HG03457 (cell line): ENCODE results near the gene MID1.
"Not testable (repeated sequence)": the region's sequence is repeated elsewhere in the genome, so short reads cannot be mapped to it uniquely, and the experiment has no call there.

ENCODE experiments used
- ATAC-seq: cut with Tn5 transposase; IDR thresholded peaks from one replicate; pipeline ENCODE4 v1.9.1; 2021; ENCODE audit warnings: moderate number of reproducible peaks; ENCODE audit not compliant: unreplicated experiment

MID1 gene

DNA sequence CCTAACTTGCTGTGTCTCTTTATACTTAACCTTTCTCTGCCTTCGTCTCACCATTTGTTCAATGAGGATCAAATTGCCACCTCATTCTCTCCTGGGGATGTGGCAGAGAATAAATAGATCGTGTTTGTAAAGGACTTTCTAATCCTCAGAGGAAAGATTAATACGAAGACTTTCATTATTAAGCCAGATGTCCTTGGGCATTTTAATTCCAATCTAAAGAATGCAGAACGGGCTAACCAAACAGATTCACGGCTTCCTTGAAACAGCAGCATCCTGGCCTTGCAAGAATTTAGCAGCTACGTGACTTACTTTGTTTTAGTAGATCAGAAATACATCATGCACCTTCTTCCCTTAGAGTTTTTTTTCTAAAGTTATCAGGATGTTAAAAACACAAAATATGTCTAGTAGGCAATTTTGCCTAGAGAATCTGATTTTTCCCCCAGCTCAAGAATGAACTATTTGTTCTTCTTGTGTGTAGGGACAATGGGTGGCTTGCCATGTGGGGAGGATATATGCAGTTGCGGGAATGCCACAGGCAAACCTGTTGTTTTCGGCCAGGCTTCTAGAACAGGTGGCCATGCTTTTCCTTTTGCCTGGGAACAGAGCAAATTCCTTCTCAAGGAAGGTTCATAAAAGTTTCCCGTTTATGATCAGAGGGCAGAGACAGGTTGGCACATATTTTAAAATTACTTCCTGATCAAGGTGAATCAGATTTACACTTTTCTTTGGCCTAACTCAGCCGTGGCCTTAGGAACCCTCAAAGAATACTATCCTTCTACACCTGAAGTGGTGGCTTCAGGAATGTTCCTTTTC is 3.0 kb downstream of the MID1 start:
- ATAC-seq = no peak

DNA sequence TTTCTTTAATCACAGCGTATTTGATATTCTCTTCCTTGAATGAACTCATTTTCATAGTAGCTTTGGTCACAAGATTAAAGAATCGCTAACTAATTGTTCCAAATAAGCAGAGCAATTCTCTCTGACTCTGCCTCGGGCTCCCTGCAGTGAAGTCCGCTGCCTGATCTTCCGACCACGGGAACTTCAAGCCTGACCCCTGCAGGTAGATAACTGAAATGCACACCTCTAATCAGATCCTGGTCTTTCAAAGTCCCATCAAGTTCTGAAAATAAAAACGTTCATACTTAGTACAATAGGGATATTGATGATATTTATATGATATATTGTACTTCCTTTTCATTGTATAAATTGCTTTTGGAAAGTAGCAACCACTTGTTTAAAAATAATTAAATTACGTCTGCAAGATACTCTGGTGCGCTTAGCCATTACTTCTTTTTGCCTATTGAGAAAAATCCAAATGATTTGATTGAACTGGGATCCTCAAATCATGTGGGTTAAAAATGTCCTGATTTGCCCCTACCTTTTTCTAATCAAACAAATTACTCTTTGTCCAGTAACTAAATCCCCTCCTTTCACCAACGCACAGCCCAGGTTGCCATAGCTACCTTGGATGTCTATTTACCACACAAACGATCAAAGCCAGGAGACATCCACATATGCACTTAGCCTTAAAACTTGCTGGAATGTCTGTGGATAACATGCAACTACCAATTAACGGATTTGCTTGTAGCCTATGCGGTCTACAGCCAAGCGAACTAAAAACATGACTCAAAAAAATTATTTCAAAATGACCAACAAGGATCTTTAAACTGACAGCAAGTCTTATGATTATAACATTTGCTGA is 4.2 kb downstream of the MID1 start:
- no peak for ATAC-seq

DNA sequence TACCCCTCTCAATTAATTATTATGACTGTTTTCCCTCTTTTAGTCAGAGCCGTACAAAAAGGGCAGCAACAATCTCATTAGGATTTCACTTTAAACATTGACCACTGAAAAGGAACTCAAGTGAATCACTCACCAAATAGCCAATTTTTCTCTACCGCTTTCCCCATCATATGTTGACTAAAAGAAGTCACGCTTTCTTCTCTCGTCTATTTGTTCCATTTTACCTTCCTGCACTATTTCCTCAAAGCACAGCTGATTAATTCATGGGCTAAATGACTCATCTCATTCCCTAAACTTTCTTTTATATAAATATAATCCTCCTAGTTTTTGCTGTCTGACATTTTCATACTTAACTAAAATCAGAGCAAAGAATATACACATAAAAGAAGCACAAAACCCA is 8.2 kb downstream of the MID1 start:
- no peak for ATAC-seq

DNA sequence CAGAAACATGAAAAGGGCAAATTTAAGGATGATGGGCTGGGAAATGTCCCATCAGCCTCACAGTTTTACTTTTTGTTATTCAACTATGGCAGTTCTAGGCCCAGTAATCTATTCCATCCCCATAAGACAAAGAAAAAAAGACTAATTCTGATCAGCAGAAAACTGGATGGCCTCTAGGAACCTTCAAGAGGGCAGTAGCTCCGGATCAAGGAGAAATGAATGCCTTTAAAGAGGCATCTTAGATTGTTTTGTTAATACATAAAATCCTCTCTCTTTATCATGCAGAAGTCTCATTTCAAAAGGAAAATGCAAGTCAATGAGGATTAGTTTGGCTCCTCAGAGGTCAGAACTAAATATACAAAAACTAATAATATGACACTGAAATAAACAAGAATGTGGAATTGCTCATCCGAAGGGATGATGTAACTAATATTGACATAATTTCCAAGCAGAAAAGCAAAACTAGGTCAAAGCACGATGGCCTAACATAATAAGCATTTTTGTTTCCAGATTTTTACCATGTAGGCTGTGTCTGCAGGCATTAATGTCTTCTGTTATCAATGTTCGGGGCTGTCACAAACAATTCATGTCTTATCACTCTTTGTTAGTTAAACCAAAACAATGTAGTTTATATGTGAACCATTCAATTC is 8.8 kb downstream of the MID1 start:
- no peak for ATAC-seq

DNA sequence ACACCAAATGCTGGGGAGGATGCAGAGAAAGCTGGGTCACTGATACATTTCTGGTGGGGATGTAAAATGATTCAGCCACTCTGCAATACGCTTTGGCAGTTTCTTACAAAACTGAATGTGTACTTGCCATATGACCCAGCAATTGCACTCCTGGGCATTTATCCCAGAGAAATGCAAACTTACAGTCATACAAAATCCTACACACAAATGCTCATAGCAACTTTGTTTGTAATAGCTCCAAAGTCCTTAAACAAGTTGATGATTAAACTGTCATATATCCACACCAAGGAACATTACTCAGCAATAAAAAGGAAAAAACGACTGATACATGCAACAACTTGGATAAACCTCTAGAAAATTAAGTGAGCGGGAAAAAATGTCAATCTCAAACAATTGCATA is 12.3 kb downstream of the MID1 start:
- ATAC-seq = no peak

DNA sequence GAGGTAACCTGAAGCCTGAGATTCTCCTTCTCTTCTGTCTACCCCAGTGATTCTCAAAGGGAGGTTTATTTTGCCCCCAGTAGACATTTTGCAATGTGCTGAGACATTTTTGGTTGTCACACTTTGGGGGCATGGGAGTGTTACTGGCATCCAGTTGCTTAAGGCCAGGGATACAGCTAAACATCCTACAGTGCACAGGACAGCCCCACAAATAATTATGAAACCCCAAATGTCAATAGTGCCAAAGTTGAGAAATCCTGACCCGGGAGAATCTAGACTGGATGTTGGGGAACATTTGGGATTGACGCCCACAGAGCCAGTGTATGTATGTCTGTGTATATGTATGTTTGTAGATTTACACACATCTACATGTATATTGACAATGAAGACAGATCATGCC is 13.2 kb downstream of the MID1 start:
- no peak for ATAC-seq

DNA sequence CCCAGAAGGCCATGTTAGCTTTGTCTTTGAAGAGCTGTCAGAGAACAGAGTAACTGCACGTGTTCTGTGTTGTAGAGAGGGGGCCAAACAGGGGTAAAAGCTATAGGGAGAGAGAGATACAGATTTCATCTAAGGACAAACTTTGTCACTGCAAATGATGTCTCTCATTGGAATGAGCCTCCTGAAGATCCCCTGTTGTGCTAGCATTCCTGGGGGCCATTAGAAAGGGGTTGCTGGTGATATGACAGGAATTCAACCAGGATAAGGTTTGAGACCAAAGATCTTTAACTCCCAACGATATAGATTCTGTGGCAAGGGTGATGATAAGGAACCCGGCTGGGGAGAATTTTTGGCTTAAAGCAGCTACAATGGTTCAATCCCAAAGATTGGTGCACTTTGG is 16.8 kb downstream of the MID1 start:
- no peak for ATAC-seq

DNA sequence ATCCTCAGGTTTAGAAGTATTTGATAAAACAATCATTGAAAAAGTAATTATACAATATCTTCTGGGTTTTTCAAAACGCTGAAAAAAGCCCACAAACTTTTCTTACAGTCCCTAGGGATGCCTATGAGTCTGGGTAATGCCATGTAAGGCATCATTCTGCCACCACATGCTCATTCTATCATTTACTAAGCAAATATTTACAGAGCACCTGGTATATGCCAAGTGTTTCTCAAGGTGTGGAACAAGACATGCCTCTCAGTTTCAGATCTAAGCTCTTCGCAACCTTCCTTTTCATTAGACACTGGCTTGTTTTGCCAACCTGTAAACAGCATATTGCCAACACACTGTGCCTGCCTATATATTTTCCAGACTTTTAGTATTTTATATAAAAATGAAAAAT is 17.7 kb downstream of the MID1 start:
- ATAC-seq = no peak

DNA sequence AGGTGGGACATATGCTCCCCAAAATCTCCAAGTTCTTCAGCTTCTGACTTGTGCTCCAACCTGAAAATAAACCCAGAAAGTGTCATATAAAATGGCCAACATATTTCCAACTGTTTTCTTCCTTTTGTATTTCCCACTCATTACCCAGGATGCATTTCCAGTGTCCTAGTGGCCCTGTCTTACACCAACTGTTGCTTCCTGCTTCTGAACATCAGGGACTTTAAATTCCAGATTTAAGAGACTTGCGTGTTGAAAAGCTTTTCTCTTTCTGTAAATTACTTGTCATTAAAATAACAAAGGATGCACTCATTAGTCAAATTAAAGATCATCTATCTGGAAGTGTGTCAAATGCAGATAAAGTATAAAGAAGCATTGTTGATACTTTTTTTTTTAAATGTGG is 19.9 kb downstream of the MID1 start:
- no peak for ATAC-seq

DNA sequence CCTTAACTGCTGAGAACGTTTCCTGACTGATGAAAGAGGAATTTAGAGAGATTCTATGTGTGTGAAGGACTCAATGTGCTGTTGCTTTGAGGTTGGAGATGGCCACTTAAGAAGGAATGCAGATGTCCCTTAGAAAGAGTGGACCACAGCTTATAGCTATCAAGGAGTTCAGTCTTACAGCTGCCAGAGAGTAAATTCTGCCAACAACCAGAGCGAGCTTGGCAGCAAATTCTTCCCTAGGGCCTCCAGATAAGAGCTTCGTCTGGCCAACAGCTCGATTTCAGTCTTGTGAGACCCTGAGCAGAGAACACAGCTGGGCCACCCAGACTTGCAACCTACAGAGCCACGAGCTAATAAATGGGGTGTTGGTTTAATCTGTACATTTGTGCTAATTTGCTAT is 21.8 kb downstream of the MID1 start:
- no peak for ATAC-seq

DNA sequence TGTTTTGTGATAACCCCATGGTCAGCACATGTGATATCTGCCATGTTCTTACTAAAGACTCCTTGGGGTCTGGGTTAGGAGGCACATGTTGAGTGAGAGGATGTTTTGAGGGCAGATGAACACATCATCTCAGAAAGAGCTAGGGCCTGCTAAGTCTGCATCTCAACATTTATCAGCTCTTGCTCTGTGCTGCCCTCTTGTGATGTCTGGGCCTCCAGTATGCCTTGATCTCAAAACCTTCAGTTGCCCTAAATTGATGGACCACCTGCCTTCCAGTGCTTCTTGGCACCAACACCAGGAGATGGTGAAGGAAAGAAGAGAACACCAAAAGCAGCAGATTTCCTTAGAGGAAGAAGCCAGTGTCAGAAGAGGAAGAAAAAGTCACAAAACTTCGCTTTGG is 22.5 kb downstream of the MID1 start:
- no peak for ATAC-seq

DNA sequence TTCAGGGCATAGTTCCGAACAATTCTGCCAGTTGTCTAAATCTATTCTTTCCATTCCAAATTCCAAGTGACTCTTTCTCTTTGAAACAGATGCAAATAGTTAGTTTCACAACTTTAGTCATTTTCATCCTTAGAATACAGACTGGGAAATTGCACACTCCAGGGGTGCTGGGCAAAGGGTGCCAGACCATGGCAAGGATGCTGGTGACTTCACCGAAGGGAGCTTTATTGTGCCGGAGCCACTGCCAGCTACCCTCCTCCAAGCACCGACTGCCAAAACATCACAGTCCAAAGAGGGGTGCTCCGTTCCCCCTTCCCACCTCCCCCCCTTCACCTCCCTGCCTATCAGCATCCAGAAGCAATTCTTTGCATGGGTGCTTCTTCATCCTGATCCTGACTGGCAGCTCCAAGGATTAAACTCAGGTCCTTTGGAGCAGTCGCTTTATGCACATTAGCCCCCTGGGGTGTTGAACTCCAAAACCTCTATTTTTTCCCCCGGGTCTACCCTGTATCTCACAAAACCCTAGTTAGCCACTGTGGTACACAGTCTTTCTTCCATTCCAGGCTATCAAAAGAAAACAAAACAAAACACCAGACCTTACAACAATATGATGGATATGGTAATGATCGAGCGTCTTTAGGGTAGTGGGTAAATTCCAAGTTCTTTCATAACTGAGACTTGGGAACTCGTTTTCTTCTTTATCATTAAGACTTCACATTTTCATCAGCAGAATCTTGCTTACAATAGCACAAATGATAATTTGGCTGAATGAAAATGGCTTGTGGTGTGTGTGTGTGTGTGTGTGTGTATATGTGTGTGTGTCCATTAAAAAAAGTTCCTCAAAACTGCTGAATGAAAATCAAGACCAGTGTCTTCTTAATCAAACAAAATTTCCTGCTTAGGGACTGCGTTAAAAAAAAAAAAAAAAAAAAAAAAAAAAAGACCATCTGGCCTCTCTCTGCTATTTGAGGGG is 28.7 kb downstream of the MID1 start:
- no peak for ATAC-seq

DNA sequence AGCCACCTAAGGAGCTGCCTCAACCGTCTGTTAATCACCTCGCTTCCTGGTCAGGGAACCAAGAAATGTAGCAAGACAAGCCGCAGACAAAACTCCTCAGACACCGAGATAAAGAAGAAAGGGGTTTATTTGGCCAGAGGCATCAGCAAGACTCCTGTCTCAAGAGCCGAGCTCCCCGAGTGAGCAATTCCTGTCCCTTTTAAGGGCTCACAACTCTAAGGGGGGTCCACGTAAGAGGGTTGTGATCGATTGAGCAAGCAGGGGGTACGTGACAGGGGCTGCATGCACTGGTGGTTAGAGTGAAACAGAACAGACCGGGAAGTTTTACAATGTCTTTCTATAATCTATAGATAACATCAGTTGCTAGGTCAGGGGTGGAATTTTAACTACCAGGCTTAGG is 30.6 kb downstream of the MID1 start:
- not testable (repeated sequence) for ATAC-seq

DNA sequence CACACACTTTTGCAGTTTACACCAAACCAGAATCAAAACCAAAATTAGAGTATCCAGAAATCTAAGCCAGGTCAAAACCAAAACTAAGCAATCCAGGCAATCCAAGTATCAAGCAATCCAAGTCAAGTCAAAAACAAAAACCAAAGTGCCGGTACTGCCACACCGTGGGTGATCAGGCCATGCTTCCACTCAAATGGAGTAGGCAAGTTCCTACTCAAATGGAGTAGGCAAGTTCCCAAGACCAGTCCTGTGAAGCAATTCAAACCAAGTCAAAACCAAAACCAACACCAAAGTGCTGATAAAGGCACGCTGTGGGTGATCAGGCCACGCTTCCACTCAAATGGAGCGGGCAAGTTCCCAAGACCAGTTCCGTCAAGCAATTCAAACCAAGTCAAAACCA is 31.3 kb downstream of the MID1 start:
- ATAC-seq = no peak

DNA sequence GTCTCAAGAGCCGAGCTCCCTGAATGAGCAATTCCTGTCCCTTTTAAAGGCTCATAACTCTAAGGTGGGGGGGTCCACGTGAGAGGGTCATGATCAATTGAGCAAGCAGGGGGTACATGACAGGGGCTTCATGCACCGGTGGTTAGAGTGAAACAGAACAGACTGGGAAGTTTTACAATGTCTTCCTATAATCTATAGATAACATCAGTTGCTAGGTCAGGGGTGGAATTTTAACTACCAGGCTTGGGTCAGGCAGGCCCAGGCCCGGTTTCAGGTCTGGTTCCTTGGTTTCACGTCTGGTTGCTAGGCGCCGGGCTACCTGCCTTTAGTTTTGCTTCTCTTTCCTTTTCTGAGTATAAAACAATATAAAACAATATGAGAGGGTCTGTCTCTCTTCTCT is 35.5 kb downstream of the MID1 start:
- not testable (repeated sequence) for ATAC-seq

DNA sequence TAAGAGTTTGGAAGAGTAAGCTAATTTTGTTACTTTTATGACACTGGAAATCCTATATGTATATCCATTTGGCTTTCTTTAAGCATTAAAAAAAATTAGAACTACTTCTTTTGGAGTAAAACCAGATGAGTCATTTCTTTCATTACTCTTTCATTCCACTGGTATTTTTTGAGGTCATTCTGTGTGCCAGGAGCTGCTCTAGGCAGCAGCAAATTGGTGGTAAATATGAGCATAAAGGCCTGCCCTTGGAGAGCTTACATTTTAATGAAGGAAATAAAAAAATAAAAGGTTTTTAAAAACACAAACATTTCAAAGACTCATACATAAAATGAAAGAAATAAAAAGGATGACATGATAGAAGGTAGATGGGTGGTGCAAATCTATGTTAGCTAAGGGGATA is 37.4 kb downstream of the MID1 start:
- ATAC-seq = no peak

DNA sequence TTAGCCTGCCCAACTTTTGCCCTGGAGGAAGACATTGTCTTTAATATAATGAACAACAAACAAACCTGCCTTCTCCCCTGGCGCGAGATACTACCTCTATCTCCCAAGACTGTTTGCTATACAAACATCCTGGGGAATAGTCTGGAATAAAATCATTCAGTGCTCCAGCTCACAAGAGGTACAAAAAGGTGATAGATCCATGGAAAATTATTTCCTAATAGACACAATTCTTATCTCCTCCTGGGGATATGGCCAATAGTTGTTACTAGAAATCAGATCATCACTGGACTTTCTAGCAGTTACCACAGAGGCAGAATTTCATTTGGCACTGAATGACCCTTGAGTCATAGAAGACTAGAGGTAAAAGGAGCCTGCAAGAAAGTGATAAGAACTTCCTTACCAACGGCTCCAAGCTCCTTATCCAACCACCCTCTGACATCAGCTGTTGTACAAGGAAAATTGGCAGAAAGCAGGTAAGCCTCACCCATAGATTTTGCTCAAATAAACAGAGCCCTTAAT is 38.1 kb downstream of the MID1 start:
- ATAC-seq = no peak

DNA sequence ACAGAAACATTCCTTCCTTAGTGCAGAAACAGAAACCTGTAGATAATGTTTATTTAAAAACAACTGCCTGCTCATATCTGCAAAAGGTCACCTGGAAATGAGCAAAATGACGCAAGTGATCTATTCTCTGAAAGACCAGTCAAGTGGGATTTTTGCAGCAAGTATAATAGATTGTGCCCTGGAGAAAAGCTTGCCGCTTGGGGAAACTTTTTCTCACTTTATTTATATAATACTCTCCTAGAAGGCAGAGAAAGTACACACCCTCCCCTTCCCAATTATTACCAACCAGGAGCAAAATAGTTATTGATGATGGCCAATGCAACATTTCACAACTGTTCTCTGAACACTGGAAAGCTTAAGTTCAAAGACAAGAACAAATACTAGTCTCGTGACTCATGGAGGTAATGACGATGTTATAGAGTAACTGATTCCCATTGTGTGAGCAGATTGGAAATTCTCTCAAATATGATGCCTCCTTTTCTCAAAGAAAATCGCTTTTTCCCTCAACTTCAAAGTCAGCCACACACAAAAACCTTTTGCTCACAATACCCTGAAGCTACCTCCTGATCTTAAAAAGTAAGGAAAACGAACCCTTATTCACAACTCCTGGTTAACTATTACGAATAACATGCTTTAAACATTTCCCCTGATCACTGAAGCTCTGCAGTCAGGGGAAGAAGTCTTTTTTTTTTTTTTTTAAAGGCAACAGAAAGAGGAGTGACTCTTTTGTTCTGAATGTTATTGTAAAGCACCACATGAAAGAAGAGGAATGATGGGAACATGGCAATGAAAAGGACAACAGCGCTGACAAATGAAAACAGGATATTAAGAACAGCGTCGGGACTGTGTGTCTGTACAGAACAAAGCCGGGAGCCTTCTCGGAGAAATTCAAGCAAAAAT is 41.0 kb downstream of the MID1 start:
- ATAC-seq = no peak

DNA sequence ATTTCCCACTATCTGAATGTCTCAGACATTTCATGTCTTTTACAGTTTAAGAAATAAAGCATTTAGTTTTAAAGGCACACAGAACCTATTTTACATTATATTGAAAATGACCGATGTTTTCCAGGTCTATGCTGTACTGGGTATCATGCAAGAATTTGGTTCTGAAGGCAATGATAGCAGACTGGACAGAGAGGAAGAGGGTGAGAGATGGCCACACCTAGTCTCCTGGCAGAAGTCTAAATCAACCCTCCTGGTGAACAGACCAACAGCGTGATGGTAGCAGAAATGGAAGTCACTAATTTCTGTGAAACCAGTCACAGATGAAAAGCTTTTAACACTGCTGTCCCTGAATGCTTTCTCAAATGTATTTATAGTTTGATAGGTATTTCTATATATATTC is 41.9 kb downstream of the MID1 start:
- ATAC-seq = no peak
